Measurements from ENCODE around the gene SLC25A47.
"Not testable (repeated sequence)": the region's sequence is repeated elsewhere in the genome, so short reads cannot be mapped to it uniquely, and the experiment has no call there.

SLC25A47 gene, protein sequence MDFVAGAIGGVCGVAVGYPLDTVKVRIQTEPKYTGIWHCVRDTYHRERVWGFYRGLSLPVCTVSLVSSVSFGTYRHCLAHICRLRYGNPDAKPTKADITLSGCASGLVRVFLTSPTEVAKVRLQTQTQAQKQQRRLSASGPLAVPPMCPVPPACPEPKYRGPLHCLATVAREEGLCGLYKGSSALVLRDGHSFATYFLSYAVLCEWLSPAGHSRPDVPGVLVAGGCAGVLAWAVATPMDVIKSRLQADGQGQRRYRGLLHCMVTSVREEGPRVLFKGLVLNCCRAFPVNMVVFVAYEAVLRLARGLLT

DNA sequence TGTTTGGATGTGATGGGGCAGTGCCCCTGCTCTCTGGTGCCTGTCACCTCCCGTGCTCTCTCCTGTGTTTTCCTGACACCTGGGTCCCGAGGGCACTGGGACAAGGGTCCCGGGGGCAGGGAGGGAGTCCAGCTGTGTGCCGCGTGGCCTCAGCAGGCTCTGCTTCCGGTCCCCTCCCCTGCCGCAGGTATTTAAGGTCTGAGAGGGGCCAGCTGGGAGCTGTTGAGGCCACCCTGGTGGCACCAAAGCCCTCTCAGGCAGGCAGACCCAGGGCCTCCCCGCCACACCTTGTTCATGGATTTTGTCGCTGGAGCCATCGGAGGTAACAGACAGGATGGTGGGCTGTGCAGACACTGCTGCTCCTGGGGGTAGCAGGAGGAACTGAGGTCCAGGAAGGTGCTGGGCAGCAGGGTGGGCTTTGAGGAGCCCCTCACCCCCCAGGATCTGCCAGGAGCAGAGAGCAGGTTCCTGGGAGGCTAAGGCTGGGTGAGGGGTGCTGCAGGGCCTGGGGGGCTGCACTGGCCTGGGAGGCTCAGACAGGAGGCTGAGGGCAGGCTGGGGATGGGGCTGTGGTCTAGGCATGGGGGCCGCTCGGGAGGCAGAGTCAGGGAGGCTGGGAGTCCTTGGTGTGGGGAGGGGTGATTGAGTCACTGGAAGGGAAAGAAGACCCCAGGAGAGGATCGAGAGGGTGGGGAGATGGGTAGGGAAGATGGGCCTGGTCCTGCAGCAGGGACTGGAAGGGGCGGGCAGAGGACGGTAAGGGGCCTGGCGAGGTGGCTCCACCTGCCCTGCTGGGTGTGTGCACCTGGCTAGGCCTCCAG lies at the start of gene SLC25A47:
TSS of gene SLC25A47 (plus strand) at position 219 of the 821 bp plus-strand sequence. CDS start at position 295, 76 bp downstream.
- no peak for DNase-seq

DNA sequence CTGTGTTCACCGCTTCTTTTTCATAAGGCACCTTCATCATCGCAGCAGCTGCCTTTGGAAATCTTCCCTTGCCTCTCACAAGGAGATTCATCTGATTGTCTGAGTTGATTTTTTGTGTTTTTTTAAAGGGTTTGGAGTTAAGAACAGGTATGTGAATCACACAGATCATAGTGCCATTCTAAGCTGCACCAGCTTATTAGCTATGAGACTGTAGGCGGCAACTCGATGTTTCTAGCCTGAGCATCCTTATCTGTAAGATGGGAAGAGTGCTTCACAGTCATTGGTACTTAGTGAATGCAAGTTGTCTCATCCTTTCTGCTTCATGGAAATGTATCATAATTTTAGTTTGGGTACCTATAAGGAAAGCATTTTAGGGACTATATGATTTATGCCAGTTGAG lies 48.9 kb upstream of the SLC25A47 start:
- DNase-seq: no peak

- peak; percentile 6 for DNase-seq
Observed at GRCh38 chr14:100275214-100275613, 47.9 kb upstream of the SLC25A47 start.

GRCh38 chr14:100278702-100279101 lies 44.4 kb upstream of the SLC25A47 start:
- DNase-seq: peak; percentile 62

- peak; percentile 21 for DNase-seq
Observed at GRCh38 chr14:100279133-100279532, 44.0 kb upstream of the SLC25A47 start.

GRCh38 chr14:100279563-100279962 lies 43.6 kb upstream of the SLC25A47 start:
- DNase-seq: peak; percentile 57

GRCh38 chr14:100281286-100282082 lies 41.7 kb upstream of the SLC25A47 start:
- peak; percentile 60 for DNase-seq

DNA sequence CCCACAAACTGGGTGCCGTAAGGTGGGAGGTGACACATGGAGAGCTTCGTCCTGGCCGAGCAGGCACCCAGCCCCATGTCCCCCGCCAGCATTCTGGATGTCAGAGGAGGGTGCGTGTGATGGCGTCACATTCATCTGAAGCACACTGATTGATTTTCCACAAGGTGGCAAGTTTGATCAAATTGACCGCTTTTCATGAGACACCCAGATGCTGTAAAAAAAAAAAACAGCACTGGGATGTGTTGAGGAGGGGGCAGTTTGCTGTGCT lies 41.1 kb upstream of the SLC25A47 start:
- DNase-seq: peak; percentile 58

DNA sequence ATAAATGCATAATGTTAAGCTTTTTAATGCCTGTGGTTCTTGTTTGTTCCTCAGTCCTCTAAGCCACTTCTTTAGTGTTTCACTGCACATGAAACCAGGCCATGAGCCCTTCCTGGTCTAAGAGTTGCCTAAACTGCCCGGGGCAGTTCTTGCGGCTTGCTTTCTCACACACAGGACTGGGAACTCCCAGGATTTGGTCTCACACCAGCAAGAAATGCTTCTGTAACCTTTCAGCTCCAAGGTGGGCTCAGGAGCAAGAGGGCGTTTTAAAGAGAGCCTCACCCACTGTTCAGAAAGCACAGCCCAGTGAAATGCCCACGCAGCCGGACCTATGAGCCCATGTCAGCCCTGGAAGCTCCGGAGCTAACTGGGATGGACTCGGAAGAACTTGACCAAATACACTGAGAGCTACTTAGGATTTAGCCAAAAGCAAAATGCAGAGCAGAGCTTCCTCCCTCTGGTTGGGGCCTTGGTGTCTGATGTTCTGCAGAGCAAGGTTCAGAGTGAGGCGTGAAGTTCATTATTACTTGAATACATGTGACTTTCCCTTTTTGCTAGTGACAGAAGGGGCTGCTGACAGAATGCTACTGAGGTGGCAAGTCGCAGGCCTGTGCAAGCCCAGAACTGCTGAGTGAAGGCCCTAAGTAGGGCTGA lies 40.2 kb upstream of the SLC25A47 start:
- peak; percentile 48 for DNase-seq

GRCh38 chr14:100283436-100283835 lies 39.7 kb upstream of the SLC25A47 start:
- not testable (repeated sequence) for DNase-seq

GRCh38 chr14:100283984-100284881 lies 38.9 kb upstream of the SLC25A47 start:
- peak; percentile 61 for DNase-seq

DNA sequence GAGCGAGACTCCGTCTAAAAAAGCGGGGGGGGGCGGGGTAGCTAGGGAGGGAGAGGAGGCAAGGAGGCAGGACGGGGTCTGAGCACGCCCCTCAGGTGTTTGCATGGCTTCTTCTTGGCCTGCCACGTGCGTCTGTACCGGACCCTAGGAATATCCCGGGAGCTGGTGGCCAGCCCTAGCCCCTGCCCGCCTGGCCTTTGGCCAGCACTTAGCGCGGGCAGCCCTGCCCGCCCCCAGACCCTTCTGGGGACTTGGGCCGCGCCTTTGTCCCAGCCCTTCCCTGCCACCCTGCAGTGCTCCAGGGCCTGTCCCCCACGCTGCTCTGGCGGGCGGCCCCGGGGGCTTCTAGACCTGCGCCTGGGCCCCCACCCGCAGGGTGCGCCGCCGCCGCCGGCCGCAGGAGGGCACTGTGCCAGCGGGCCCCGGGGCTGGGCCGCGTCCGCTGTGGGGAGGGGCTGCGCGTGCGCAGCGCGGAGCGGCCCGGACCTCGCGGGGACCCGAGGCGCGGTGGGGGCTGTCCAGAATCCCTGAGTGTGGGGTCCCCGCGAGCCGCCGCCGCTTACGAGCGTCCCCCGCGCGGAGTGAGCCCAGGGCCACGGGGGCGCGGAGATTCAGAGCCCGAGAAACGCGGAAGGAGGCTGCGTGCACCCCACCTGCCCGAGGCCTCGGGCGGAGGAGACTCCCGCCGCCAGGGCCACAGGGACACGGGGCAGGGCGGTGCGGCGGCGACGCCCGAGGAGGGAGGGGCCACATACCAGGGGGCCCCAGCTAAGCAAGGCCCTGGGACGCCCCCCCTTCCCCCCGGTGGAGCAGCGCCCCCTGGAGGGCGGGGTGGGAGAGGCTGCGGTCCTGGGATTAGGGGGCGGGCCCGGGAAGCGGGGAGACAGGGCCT lies 37.9 kb upstream of the SLC25A47 start:
- DNase-seq: peak; percentile 93

DNA sequence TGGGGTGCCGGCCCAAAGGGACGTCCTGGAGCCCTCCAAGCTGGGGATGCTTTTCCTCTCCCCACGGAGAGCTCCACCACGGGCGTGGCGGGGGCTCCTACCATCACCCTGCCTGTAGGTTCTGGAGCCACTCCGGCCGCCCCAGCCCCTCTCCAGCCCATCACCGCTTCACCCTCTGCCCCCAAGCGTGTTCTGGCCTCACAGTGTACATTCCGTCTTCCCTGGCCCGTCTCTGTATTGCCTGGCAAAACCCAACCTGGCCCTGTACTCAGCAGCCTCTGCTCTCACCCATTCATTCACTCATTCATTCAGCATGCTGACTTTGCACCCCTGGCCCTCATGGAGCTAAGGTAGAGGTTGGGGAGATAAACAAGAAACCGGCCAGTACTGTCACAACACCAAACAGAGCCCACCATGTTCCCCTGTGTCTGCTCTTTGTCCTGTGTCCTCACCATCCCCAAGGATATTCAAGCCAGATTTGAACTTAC lies 37.2 kb upstream of the SLC25A47 start:
- DNase-seq: no peak

DNA sequence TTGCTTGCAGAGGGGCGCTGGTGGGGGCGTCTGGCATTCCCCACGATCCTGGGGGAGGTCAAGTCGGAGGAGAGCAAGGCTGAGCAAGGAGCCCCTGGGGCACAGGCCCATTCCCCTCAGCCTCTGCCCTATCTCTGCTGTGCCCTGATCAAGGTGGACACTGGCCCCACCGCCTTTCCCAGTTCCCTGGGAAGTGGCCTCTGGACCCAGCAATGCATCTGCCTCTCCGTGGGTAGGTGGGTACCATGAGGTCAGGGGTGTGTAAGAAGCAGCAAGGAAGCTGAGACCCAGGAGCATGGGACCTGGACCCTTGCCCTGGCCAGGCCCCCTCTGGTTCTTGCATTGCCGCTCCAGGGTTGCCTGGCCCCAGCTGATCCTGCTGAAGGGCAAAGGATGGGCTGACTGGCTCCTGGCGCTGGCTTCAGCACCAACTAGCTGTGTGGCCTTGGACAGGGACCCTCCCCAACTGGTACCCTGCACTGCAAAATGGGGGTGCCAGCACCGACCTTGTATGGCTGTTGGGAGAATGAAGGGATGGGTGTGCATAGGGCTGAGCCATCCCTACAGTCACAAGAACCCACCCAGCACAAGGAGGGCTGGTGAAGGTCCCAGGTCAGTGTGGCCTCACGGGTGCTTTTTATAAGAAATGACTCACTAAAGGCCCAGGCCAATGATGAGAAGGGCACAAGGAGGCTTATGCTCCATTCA lies 36.5 kb upstream of the SLC25A47 start:
- DNase-seq: peak; percentile 60

GRCh38 chr14:100287202-100287997 lies 35.7 kb upstream of the SLC25A47 start:
- peak; percentile 39 for DNase-seq

DNA sequence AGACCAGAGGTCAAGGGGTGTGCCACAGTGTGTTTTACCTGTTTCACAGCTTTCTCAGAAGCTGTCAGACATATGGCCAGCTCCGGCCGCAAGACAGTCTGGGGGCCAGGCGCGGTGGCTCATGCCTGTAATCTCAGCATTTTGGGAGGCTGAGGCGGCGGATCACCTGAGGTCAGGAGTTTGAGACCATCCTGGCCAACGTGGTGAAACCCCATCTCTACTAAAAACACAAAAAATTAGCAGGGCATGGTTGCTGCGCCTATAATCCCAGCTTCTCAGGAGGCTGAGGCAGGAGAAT lies 35.2 kb upstream of the SLC25A47 start:
- peak; percentile 54 for DNase-seq

- DNase-seq: peak; percentile 54
Observed at GRCh38 chr14:100288382-100289185, 34.6 kb upstream of the SLC25A47 start.

DNA sequence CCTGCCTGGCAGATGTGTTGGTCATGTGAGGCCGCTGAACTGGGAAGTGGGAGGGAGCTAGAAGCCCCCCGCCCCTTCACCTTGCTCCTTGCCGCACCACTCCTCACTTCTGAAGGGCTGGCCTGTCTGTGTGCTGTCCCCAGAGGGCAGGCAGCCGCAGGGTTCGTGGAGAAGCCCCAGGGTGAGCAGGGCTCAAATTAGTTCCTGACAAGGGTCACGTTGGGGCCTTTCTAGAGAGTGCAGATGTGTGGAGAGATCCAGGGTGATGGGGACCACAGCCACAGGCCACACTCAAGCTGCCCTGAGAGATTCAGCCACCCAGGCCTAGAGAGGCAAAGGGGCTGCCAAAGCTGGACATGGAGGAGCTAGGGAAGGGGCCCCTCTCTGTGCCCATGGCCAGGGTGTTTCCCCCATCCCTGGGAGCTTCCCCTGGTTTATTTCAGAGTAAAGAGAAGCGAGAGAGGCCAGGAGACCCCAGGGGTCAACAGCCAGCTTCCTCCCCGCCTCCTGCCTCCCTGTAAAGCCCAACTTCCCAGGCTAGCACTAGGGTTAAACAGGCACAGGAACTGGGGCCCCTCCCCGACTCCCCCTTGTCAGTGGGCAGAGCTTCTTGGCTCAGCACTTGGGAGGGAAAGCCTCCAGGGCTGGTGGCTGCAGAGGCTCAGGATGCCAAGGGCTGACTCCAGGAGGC lies 33.1 kb upstream of the SLC25A47 start:
- peak; percentile 55 for DNase-seq
